ENCODE results near the gene ARHGAP27.
"Not testable (repeated sequence)": the region's sequence is repeated elsewhere in the genome, so short reads cannot be mapped to it uniquely, and the experiment has no call there.

DNA sequence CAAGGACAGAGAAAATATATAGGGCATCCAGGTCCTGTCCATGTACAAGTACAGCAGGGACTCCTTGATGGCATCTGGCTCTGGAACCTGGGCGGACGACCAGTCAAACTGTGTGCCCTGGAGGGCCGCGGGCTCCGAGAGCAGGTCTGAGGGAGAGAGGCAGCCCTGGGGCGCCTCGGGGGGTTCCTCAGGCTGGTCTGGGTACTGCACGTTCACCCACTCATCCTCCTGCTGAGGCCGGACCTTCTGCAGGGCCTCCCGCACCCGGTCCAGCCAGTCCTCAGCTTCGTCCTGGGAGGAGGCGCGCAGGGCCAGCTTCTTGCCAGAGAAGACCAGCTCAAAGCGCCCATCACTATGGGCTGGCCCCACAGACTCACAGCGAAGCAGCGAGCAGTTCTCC lies 21.1 kb upstream of the ARHGAP27 start:
- TF ChIP-seq, protein P1, sequence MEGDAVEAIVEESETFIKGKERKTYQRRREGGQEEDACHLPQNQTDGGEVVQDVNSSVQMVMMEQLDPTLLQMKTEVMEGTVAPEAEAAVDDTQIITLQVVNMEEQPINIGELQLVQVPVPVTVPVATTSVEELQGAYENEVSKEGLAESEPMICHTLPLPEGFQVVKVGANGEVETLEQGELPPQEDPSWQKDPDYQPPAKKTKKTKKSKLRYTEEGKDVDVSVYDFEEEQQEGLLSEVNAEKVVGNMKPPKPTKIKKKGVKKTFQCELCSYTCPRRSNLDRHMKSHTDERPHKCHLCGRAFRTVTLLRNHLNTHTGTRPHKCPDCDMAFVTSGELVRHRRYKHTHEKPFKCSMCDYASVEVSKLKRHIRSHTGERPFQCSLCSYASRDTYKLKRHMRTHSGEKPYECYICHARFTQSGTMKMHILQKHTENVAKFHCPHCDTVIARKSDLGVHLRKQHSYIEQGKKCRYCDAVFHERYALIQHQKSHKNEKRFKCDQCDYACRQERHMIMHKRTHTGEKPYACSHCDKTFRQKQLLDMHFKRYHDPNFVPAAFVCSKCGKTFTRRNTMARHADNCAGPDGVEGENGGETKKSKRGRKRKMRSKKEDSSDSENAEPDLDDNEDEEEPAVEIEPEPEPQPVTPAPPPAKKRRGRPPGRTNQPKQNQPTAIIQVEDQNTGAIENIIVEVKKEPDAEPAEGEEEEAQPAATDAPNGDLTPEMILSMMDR (IDR thresholded peaks at IDR 0.05), result not testable (repeated sequence)
- TF ChIP-seq EP300, POLR2A (IDR thresholded peaks at IDR 0.05): not testable (repeated sequence)

All from upper lobe of left lung (tissue), 4 donors.